Measurements from ENCODE around the gene PBLD. TPM values are rescaled to one million over a fixed set of nuclear protein-coding genes. Genes with fewer than 3 reads are reported as not detected.

PBLD gene
- polyA plus RNA-seq, 1 donor from 2014 or later = 6.7 TPM

DNA sequence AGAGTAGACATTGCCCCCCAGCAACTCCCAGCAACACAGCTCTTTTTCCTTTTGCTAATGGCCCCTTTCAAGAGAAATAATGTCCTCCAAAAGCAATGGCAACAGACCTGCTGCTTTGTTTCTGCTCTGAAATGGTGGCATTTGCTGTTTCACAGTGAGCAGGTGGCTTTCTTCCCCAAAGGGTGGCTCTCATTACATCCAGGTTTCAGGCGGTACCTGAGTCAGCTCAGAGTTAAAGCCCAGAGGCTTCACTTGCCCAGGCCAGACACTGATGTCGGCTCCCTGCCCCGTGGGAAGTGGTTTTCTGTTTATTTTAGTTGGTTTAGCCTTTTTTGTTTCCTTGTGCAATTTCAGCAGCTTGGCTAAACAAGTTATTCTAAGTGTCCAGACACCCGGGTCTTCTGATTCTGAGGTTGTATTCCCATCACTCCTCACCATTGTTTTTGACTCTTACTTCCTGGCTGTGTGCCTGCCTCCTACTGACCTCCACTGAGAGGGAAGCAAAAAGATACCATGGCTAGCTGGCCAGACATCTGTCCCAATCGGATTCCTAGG, 93.1 kb downstream of the PBLD start:
- no peak overlapping the region for H3K27ac ChIP-seq (ENCODE audit: low read length)
- no peaks in the 10 kb centered on the region for H3K9me3 ChIP-seq (ENCODE audit: low read length)
- H3F3A ChIP-seq (ENCODE audit: insufficient read depth, low read length, poor library complexity, severe bottlenecking) = no peaks in the 10 kb centered on the region
- no peaks in the 10 kb centered on the region for H3K27me3 ChIP-seq (ENCODE audit: insufficient read depth, low read depth, low read length)
- H3K4me2 ChIP-seq (ENCODE audit: low read length) = no peak overlapping the region
- no peaks in the 10 kb centered on the region for H4K20me1 ChIP-seq (ENCODE audit: insufficient read depth)
- no peak overlapping the region for H3K9ac ChIP-seq (ENCODE audit: low read length)
- H2AFZ ChIP-seq (ENCODE audit: low read depth, low read length) = no peak overlapping the region
- no peaks in the 10 kb centered on the region for H3K9me2 ChIP-seq (ENCODE audit: insufficient read depth, low read length)
- no peak for TF ChIP-seq POLR2AphosphoS5 (IDR thresholded peaks at IDR 0.05)
- no peak for TF ChIP-seq CTCF (IDR thresholded peaks at IDR 0.05; ENCODE audit: poor library complexity, severe bottlenecking)
- no peak for TF ChIP-seq TAF1 (IDR thresholded peaks at IDR 0.05; ENCODE audit: low read depth)
- TF ChIP-seq RAD21 (conservative IDR thresholded peaks at IDR 0.05) = no peak
- H3K79me2 ChIP-seq (replicated peaks; ENCODE audit: insufficient read depth, low read length) = no peaks in the 10 kb centered on the region
- H3K4me3 ChIP-seq (ENCODE audit: low read length) = no peak overlapping the region
- no peaks in the 10 kb centered on the region for H3K36me3 ChIP-seq (ENCODE audit: insufficient read depth, low read length)

GRCh38 chr10:68239069-68239468, 93.7 kb downstream of the PBLD start:
- Histone ChIP-seq H3K27ac (ENCODE audit: low read length) (no peak overlapping the region), H3K9me2 (ENCODE audit: insufficient read depth, low read length) (no peaks in the 10 kb centered on the region), H3K4me3 (ENCODE audit: low read length) (no peak overlapping the region), H3K4me2 (ENCODE audit: low read length) (no peak overlapping the region), H3K79me2 (replicated peaks; ENCODE audit: insufficient read depth, low read length) (no peaks in the 10 kb centered on the region), H3F3A (ENCODE audit: insufficient read depth, low read length, poor library complexity, severe bottlenecking) (no peaks in the 10 kb centered on the region), H3K36me3 (ENCODE audit: insufficient read depth, low read length) (no peaks in the 10 kb centered on the region), H3K27me3 (ENCODE audit: insufficient read depth, low read depth, low read length) (no peaks in the 10 kb centered on the region), H4K20me1 (ENCODE audit: insufficient read depth) (no peaks in the 10 kb centered on the region), H3K9me3 (ENCODE audit: low read length) (no peaks in the 10 kb centered on the region), H2AFZ (ENCODE audit: low read depth, low read length) (no peak overlapping the region), H3K9ac (ENCODE audit: low read length) (no peak overlapping the region)
- TF ChIP-seq MXI1 (conservative IDR thresholded peaks at IDR 0.05; ENCODE audit: poor library complexity, severe bottlenecking) (no peak), CTCF (IDR thresholded peaks at IDR 0.05; ENCODE audit: poor library complexity, severe bottlenecking) (no peak), SMC3 (conservative IDR thresholded peaks at IDR 0.05; ENCODE audit: poor library complexity) (no peak), TAF1 (IDR thresholded peaks at IDR 0.05; ENCODE audit: low read depth) (no peak), EZH2 (IDR thresholded peaks at IDR 0.05; ENCODE audit: borderline replicate concordance, insufficient read depth, low read length, poor library complexity, severe bottlenecking) (no peak), EP300 (conservative IDR thresholded peaks at IDR 0.05; ENCODE audit: poor library complexity, severe bottlenecking) (no peak), RAD21 (conservative IDR thresholded peaks at IDR 0.05) (no peak), POLR2AphosphoS5 (IDR thresholded peaks at IDR 0.05) (no peak)
- TF ChIP-seq, protein P1, sequence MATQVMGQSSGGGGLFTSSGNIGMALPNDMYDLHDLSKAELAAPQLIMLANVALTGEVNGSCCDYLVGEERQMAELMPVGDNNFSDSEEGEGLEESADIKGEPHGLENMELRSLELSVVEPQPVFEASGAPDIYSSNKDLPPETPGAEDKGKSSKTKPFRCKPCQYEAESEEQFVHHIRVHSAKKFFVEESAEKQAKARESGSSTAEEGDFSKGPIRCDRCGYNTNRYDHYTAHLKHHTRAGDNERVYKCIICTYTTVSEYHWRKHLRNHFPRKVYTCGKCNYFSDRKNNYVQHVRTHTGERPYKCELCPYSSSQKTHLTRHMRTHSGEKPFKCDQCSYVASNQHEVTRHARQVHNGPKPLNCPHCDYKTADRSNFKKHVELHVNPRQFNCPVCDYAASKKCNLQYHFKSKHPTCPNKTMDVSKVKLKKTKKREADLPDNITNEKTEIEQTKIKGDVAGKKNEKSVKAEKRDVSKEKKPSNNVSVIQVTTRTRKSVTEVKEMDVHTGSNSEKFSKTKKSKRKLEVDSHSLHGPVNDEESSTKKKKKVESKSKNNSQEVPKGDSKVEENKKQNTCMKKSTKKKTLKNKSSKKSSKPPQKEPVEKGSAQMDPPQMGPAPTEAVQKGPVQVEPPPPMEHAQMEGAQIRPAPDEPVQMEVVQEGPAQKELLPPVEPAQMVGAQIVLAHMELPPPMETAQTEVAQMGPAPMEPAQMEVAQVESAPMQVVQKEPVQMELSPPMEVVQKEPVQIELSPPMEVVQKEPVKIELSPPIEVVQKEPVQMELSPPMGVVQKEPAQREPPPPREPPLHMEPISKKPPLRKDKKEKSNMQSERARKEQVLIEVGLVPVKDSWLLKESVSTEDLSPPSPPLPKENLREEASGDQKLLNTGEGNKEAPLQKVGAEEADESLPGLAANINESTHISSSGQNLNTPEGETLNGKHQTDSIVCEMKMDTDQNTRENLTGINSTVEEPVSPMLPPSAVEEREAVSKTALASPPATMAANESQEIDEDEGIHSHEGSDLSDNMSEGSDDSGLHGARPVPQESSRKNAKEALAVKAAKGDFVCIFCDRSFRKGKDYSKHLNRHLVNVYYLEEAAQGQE (IDR thresholded peaks at IDR 0.05; ENCODE audit: borderline replicate concordance) = no peak
